HepG2 (cell line): ENCODE results near the gene ADSS1. TPM values are rescaled to one million over a fixed set of nuclear protein-coding genes. Genes with fewer than 3 reads are reported as not detected.
A peak's percentile ranks its signal among the peaks of the same experiment; 100 is the strongest.

Experiments used
- ATF5 ChIP-seq: sonication (generic); formaldehyde crosslinking; IDR thresholded peaks from 2 replicates; pipeline ENCODE4 v1.4.0; 2020; ENCODE audit warnings: mild to moderate bottlenecking, low read depth, missing genetic modification reagents
- DDIT3 ChIP-seq: sonication (generic); formaldehyde crosslinking; IDR thresholded peaks from 2 replicates; pipeline ENCODE4 v1.4.0; 2020; ENCODE audit warnings: mild to moderate bottlenecking, missing genetic modification reagents
- HOXA3 ChIP-seq: sonication (generic); formaldehyde crosslinking; IDR thresholded peaks from 2 replicates; pipeline ENCODE4 v1.5.0; 2020; ENCODE audit warnings: missing genetic modification reagents
- HOXA7 ChIP-seq: sonication (generic); formaldehyde crosslinking; IDR thresholded peaks from 2 replicates; pipeline ENCODE4 v1.8.1; 2022; ENCODE audit warnings: mild to moderate bottlenecking, missing genetic modification reagents, moderate library complexity
- KDM5B ChIP-seq: sonication (generic); formaldehyde crosslinking; IDR thresholded peaks from 2 replicates; pipeline ENCODE4 v1.4.0; 2020; ENCODE audit warnings: missing genetic modification reagents, mild to moderate bottlenecking, borderline replicate concordance
- NCOA2 ChIP-seq: sonication (generic); formaldehyde crosslinking; IDR thresholded peaks from 2 replicates; pipeline ENCODE4 v1.8.0; 2022; ENCODE audit warnings: inconsistent platforms
- POLR2G ChIP-seq: fragments of 200-400 bp; formaldehyde crosslinking; IDR thresholded peaks from 2 replicates; pipeline ENCODE4 v1.6.1; 2018; ENCODE audit warnings: mild to moderate bottlenecking, low read depth, low read length, moderate library complexity
- RFXANK ChIP-seq: IDR thresholded peaks from 2 replicates; pipeline ENCODE4 v1.6.1; 2016
- SAFB2 ChIP-seq: sonication (generic); formaldehyde crosslinking; IDR thresholded peaks from 2 replicates; pipeline ENCODE4 v1.5.1; 2020; ENCODE audit warnings: missing genetic modification reagents, low read depth, mild to moderate bottlenecking, borderline replicate concordance
- SP4 ChIP-seq: sonication (generic); formaldehyde crosslinking; IDR thresholded peaks from 2 replicates; pipeline ENCODE4 v1.8.1; 2023; ENCODE audit warnings: mild to moderate bottlenecking, missing genetic modification reagents
- TFAP4 ChIP-seq: sonication (generic); IDR thresholded peaks from 2 replicates; pipeline ENCODE4 v1.6.1; 2016; ENCODE audit warnings: low read depth, borderline replicate concordance
- TRIM22 ChIP-seq: fragments of 450-650 bp; IDR thresholded peaks from 2 replicates; pipeline ENCODE4 v1.6.1; 2017
- ZMYM4 ChIP-seq: sonication (generic); formaldehyde crosslinking; IDR thresholded peaks from 2 replicates; pipeline ENCODE4 v1.8.1; 2023; ENCODE audit warnings: mild to moderate bottlenecking, missing genetic modification reagents
- ZNF296 ChIP-seq: sonication (generic); formaldehyde crosslinking; conservative IDR thresholded peaks from 2 replicates; pipeline ENCODE4 v1.5.0; 2020; ENCODE audit warnings: mild to moderate bottlenecking, missing genetic modification reagents
- ZNF550 ChIP-seq: sonication (generic); formaldehyde crosslinking; IDR thresholded peaks from 2 replicates; pipeline ENCODE4 v1.4.0; 2020; ENCODE audit warnings: mild to moderate bottlenecking, missing genetic modification reagents, borderline replicate concordance
- ZNF580 ChIP-seq: IDR thresholded peaks from 2 replicates; pipeline ENCODE4 v1.6.1; 2016; ENCODE audit warnings: low read depth, borderline replicate concordance
- ZNF609 ChIP-seq: sonication (generic); formaldehyde crosslinking; IDR thresholded peaks from 2 replicates; pipeline ENCODE4 v1.4.0; 2020; ENCODE audit warnings: mild to moderate bottlenecking, missing genetic modification reagents, borderline replicate concordance
- ZNF788 ChIP-seq: sonication (generic); formaldehyde crosslinking; IDR thresholded peaks from 2 replicates; pipeline ENCODE4 v1.5.0; 2020; ENCODE audit warnings: mild to moderate bottlenecking, missing genetic modification reagents, borderline replicate concordance
- ZSCAN31 ChIP-seq: sonication (generic); formaldehyde crosslinking; IDR thresholded peaks from 2 replicates; pipeline ENCODE4 v1.5.0; 2020; ENCODE audit warnings: low read depth, mild to moderate bottlenecking, missing genetic modification reagents
- polyA plus RNA-seq, 8 experiments: library from polyadenylated mRNA; depleted of rRNA in 3 of 8; stranded (reverse) in 7 of 8; unstranded in 1 of 8; fragments of >200 nt; fragmentation: Illumina TruSeq in 4 of 8; extraction: Trizol in 4 of 8; gene quantifications; 2 replicates each; pipeline versions ENCODE4 v1.2.1 to v1.2.3, GENCODE V29; 2011 to 2016; ENCODE audit warnings: low read depth in 4 of 8, missing spikeins in 1 of 8, mixed read lengths in 1 of 8; ENCODE audit not compliant: insufficient read depth in 1 of 8
- total RNA-seq, 5 experiments: library from RNA; depleted of rRNA; stranded (reverse); fragments of >200 nt; fragmentation: Illumina TruSeq; extraction: Trizol; gene quantifications; 2 replicates each; pipeline ENCODE4 v1.2.3, GENCODE V29; 2016; ENCODE audit warnings: low read depth in 1 of 5

Gene ADSS1
- total and polyA plus RNA-seq, 2 of the 13 experiments (the other 11 are each of a cell fraction or from before 2014, with no cell fraction given), result 1.0 to 36.7 TPM

- TF ChIP-seq ZNF609 (CRISPR knock-in tag) (0 out of 2 replicates have a peak, but pooled peaks have one; percentile 21), ATF5 (CRISPR knock-in tag) (no peak), NCOA2 (CRISPR knock-in tag) (no peak), RFXANK (CRISPR knock-in tag) (no peak), ZMYM4 (CRISPR knock-in tag) (no peak), ZNF550 (CRISPR knock-in tag) (no peak), HOXA7 (CRISPR knock-in tag) (no peak), SAFB2 (no peak; the same call in 1 of the 2 replicates), SP4 (CRISPR knock-in tag) (0 out of 2 replicates have a peak, but pooled peaks have one; percentile 21), POLR2G (no peak), ZNF580 (no peak; the same call in 1 of the 2 replicates), ZNF296 (CRISPR knock-in tag) (no peak; the same call in 1 of the 2 replicates), TRIM22 (no peak), ZSCAN31 (no peak), ZNF788 (CRISPR knock-in tag) (no peak), HOXA3 (CRISPR knock-in tag) (peak; percentile 66; the same call in 1 of the 2 replicates), KDM5B (CRISPR knock-in tag) (peak; percentile 10; the same call in 1 of the 2 replicates), TFAP4 (peak; percentile 27; the same call in 1 of the 2 replicates), DDIT3 (no peak)
Measured at GRCh38 chr14:104726600-104727451, 2.8 kb downstream of the ADSS1 start (continued).
